Activated CD8-positive, alpha-beta T cell treated with anti-CD3 and anti-CD28 coated beads, Interleukin-2, amount 10 ng/mL, durations not matched to agents 7 days and 5 days (primary cell): ENCODE measurements around the gene ACOT8. TPM values are rescaled to one million over a fixed set of nuclear protein-coding genes. Genes with fewer than 3 reads are reported as not detected.

Experiments used
- total RNA-seq, 2 experiments: library from RNA; stranded (reverse); gene quantifications; one replicate each; pipeline ENCODE4 v1.2.3, GENCODE V29; 2021

Gene ACOT8
- total RNA-seq, 2 experiments from 2014 or later: 29.3 to 32.1 TPM

Other genes with a start within 250 kb of the ACOT8 start
- not detected for gene WFDC10A, start 227.7 kb downstream of the ACOT8 start, total RNA-seq
- not detected for gene WFDC9, start 226.1 kb downstream of the ACOT8 start, total RNA-seq
- not detected for gene WFDC11, start 187.2 kb downstream of the ACOT8 start, total RNA-seq
- gene WFDC13, start 155.4 kb downstream of the ACOT8 start, total RNA-seq: not detected
- gene WFDC10B, start 152.4 kb downstream of the ACOT8 start, total RNA-seq: not detected
- not detected for gene SPINT4, start 135.0 kb downstream of the ACOT8 start, total RNA-seq
- not detected for gene WFDC3, start 65.5 kb downstream of the ACOT8 start, total RNA-seq
- 10 to 100 TPM; 34.7 to 34.8 TPM for gene DNTTIP1, start 65.4 kb downstream of the ACOT8 start, total RNA-seq
- gene UBE2C, start 44.7 kb downstream of the ACOT8 start, total RNA-seq: 100 to 1,000 TPM; 251 to 261 TPM
- gene TNNC2, start 30.1 kb downstream of the ACOT8 start, total RNA-seq: not detected
- gene SNX21, start 23.6 kb downstream of the ACOT8 start, total RNA-seq: 1 to 10 TPM; 1.6 to 1.7 TPM
- gene ZSWIM3, start 222 bp upstream of the ACOT8 start, total RNA-seq: 1 to 10 TPM; 5.1 to 5.8 TPM
- 1 to 10 TPM; 7.0 TPM for gene ZSWIM1, start 23.8 kb upstream of the ACOT8 start, total RNA-seq
- gene SPATA25, start 30.2 kb upstream of the ACOT8 start, total RNA-seq: 1 to 10 TPM in 1 of 2 experiments, under 1 TPM in 1; 0.76 to 1.4 TPM
- 1 to 10 TPM; 1.1 to 1.3 TPM for gene NEURL2, start 33.8 kb upstream of the ACOT8 start, total RNA-seq
- 10 to 100 TPM; 63.4 to 64.1 TPM for gene CTSA, start 33.9 kb upstream of the ACOT8 start, total RNA-seq
- 1 to 10 TPM; 2.2 to 2.8 TPM for gene PLTP, start 54.8 kb upstream of the ACOT8 start, total RNA-seq
- gene PCIF1, start 77.3 kb upstream of the ACOT8 start, total RNA-seq: 10 to 100 TPM; 40.3 to 41.2 TPM
- 10 to 100 TPM; 33.1 to 34.5 TPM for gene ZNF335, start 114.8 kb upstream of the ACOT8 start, total RNA-seq
- not detected for gene MMP9, start 151.5 kb upstream of the ACOT8 start, total RNA-seq
- gene SLC12A5, start 171.8 kb upstream of the ACOT8 start, total RNA-seq: 1 to 10 TPM; 1.3 to 1.7 TPM
- 10 to 100 TPM; 30.3 to 30.9 TPM for gene NCOA5, start 232.6 kb upstream of the ACOT8 start, total RNA-seq